8988T (cell line): ENCODE measurements around the gene FES.
"Not testable (repeated sequence)": the region's sequence is repeated elsewhere in the genome, so short reads cannot be mapped to it uniquely, and the experiment has no call there.

Source experiments
- DNase-seq: peaks from one replicate; pipeline ENCODE4 v3.0.0; 2011

FES gene

GRCh38 chr15:90911906-90912769 lies 27.8 kb downstream of the FES start:
- DNase-seq, result no peak

- no peak for DNase-seq
These were observed 28.4 kb downstream of the FES start for GRCh38 chr15:90912770-90913075.

- no peak for DNase-seq
These were observed 29.2 kb downstream of the FES start for GRCh38 chr15:90913398-90913944.

GRCh38 chr15:90914305-90915080 lies 30.2 kb downstream of the FES start:
- DNase-seq, result no peak

- DNase-seq, result no peak
These were observed 31.0 kb downstream of the FES start for GRCh38 chr15:90915216-90915807.

- no peak for DNase-seq
These were observed 31.6 kb downstream of the FES start for GRCh38 chr15:90915808-90916440.

GRCh38 chr15:90916461-90916860 lies 32.2 kb downstream of the FES start:
- no peak for DNase-seq

- no peak for DNase-seq
These were observed 33.3 kb downstream of the FES start for GRCh38 chr15:90917569-90917968.

GRCh38 chr15:90918034-90918788 lies 33.9 kb downstream of the FES start:
- no peak for DNase-seq

GRCh38 chr15:90918835-90919234 lies 34.5 kb downstream of the FES start:
- DNase-seq, result no peak

- DNase-seq, result no peak
These were observed 37.6 kb downstream of the FES start for GRCh38 chr15:90921887-90922286.

GRCh38 chr15:90922712-90923322 lies 38.5 kb downstream of the FES start:
- not testable (repeated sequence) for DNase-seq

GRCh38 chr15:90924375-90924774 lies 40.1 kb downstream of the FES start:
- no peak for DNase-seq

GRCh38 chr15:90926766-90927165 lies 42.5 kb downstream of the FES start:
- not testable (repeated sequence) for DNase-seq

- not testable (repeated sequence) for DNase-seq
These were observed 43.8 kb downstream of the FES start for GRCh38 chr15:90928106-90928505.

- DNase-seq, result no peak
These were observed 45.1 kb downstream of the FES start for GRCh38 chr15:90929246-90930019.

GRCh38 chr15:90930861-90931574 lies 46.7 kb downstream of the FES start:
- no peak for DNase-seq

- DNase-seq, result no peak
These were observed 47.2 kb downstream of the FES start for GRCh38 chr15:90931575-90931827.

GRCh38 chr15:90931828-90932659 lies 47.7 kb downstream of the FES start, which contains the start of gene HDDC3:
TSS of gene HDDC3 (minus strand) at chr15:90932549. CDS start at chr15:90932540, 9 bp downstream.
- peak; percentile 86 for DNase-seq

- no peak for DNase-seq
These were observed 48.3 kb downstream of the FES start for GRCh38 chr15:90932660-90932991.
